Uterine smooth muscle cell (primary cell): Measurements from ENCODE around the gene UBE3D. TPM values are rescaled to one million over a fixed set of nuclear protein-coding genes. Genes with fewer than 3 reads are reported as not detected.

ENCODE experiments used
- total RNA-seq: library from RNA; depleted of rRNA; stranded (reverse); fragments of >200 nt; gene quantifications from 2 replicates; pipeline ENCODE4 v1.2.3, GENCODE V29; 2014

The UBE3D gene, protein sequence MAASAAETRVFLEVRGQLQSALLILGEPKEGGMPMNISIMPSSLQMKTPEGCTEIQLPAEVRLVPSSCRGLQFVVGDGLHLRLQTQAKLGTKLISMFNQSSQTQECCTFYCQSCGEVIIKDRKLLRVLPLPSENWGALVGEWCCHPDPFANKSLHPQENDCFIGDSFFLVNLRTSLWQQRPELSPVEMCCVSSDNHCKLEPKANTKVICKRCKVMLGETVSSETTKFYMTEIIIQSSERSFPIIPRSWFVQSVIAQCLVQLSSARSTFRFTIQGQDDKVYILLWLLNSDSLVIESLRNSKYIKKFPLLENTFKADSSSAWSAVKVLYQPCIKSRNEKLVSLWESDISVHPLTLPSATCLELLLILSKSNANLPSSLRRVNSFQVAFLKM
- total RNA-seq, result 7.0 and 7.1 TPM in 2 replicates

DNA sequence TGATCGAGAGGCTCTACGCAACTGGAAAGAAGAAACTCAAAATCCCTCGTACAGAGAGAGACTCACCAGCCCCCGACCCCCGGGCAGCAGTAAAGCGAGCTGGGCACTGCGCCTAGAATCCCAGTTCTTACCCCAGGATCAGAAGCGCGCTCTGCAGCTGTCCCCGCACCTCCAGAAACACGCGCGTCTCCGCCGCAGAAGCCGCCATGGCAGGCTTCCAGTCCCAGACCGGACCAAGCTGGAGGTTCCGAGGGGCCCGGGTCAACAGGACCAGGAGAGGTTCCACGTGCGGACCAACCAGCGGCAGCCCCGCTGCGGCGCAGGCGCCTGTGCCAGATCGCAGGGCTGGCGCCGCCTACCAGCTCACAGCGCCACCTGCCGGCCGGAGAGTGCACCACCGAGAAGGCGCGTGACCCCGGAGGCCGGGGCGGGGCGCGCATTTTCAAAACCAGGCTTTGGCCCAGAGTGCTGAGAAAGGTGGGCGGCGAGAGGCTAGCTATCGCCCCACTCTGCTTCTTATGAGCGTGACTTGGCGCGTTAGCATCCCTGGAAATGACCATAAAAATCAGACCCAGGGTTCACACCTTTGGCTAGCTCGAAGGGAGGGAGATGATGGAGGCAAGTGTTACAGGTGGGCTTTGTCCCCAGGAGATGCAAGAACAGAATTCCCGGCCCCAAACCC lies at the start of gene UBE3D:
UBE3D (minus strand) TSS at position 331 of the 682 bp plus-strand sequence; CDS start at position 208, 123 bp downstream.

GRCh38 chr6:83067448-83068439 lies 2.1 kb upstream of the UBE3D start, which contains the start of gene DOP1A:
DOP1A (plus strand) TSS chr6:83067671; CDS start chr6:83096978, 29,307 bp downstream.

Other genes with a start within 250 kb of the UBE3D start
- gene DOP1A, start 1.8 kb upstream of the UBE3D start, total RNA-seq, result 27.9 and 28.4 TPM in 2 replicates
- gene PGM3, start 127.4 kb upstream of the UBE3D start, total RNA-seq, result 154 and 156 TPM in 2 replicates
- 2.9 and 5.5 TPM in 2 replicates for gene RWDD2A, start 127.5 kb upstream of the UBE3D start, total RNA-seq